H9 (cell line): ENCODE measurements around the gene TCF21. TPM values are rescaled to one million over a fixed set of nuclear protein-coding genes. Genes with fewer than 3 reads are reported as not detected.

Experiments used
- DNase-seq: peaks from one replicate; pipeline ENCODE4 v3.0.0-alpha.2; 2017
- H2AFZ ChIP-seq: one replicate; pipeline ENCODE4 v1.6.1; 2013; ENCODE audit warnings: mild to moderate bottlenecking, low read length, control low read depth, moderate library complexity
- H2AK5ac ChIP-seq: 2 replicates; pipeline ENCODE4 v1.6.1; 2013; ENCODE audit warnings: low read length, control low read depth, mixed read lengths; ENCODE audit not compliant: insufficient read length
- H2BK120ac ChIP-seq: one replicate; pipeline ENCODE4 v1.6.1; 2013; ENCODE audit warnings: low read depth, mild to moderate bottlenecking, low read length, control low read depth, inconsistent platforms; ENCODE audit not compliant: poor library complexity, severe bottlenecking
- H2BK12ac ChIP-seq: 2 replicates; pipeline ENCODE4 v1.6.1; 2013; ENCODE audit warnings: low read length, control low read depth, mixed read lengths, low read depth; ENCODE audit not compliant: insufficient read length
- H2BK15ac ChIP-seq: 2 replicates; pipeline ENCODE4 v1.6.1; 2013; ENCODE audit warnings: low read depth, low read length, control low read depth
- H2BK20ac ChIP-seq: one replicate; pipeline ENCODE4 v1.6.1; 2013; ENCODE audit warnings: low read depth, mild to moderate bottlenecking, low read length, control low read depth, inconsistent platforms; ENCODE audit not compliant: poor library complexity, severe bottlenecking
- H2BK5ac ChIP-seq: 2 replicates; pipeline ENCODE4 v1.6.1; 2013; ENCODE audit warnings: low read length, control low read depth, mixed read lengths; ENCODE audit not compliant: insufficient read length
- H3K14ac ChIP-seq: 2 replicates; pipeline ENCODE4 v1.6.1; 2013; ENCODE audit warnings: low read length, control low read depth; ENCODE audit not compliant: insufficient read depth
- H3K18ac ChIP-seq: 2 replicates; pipeline ENCODE4 v1.6.1; 2013; ENCODE audit warnings: low read depth, mild to moderate bottlenecking, mixed read lengths, low read length, control low read depth; ENCODE audit not compliant: insufficient read length
- H3K23ac ChIP-seq: 2 replicates; pipeline ENCODE4 v1.6.1; 2013; ENCODE audit warnings: low read length, control low read depth, mixed read lengths, low read depth; ENCODE audit not compliant: insufficient read length
- H3K23me2 ChIP-seq: 2 replicates; pipeline ENCODE4 v1.6.1; 2013; ENCODE audit warnings: low read depth, mild to moderate bottlenecking, mixed read lengths, low read length, control low read depth; ENCODE audit not compliant: insufficient read length, poor library complexity, severe bottlenecking
- H3K27ac ChIP-seq: 2 replicates; pipeline ENCODE4 v1.5.1; 2013; ENCODE audit warnings: low read length, control low read depth, mixed read lengths, low read depth; ENCODE audit not compliant: insufficient read length
- H3K27me3 ChIP-seq: 2 replicates; pipeline ENCODE4 v1.6.1; 2013; ENCODE audit warnings: low read length, control low read depth, inconsistent platforms; ENCODE audit not compliant: insufficient read depth
- H3K4ac ChIP-seq: 2 replicates; pipeline ENCODE4 v1.6.1; 2013; ENCODE audit warnings: low read depth, mild to moderate bottlenecking, control low read depth, inconsistent platforms, low read length, moderate library complexity
- H3K4me1 ChIP-seq: 2 replicates; pipeline ENCODE4 v1.6.1; 2013; ENCODE audit warnings: low read length, control low read depth, inconsistent platforms; ENCODE audit not compliant: insufficient read depth
- H3K4me2 ChIP-seq: 2 replicates; pipeline ENCODE4 v1.6.1; 2013; ENCODE audit warnings: low read length, control low read depth, mixed read lengths; ENCODE audit not compliant: insufficient read length, insufficient read depth
- H3K56ac ChIP-seq: 2 replicates; pipeline ENCODE4 v1.6.1; 2013; ENCODE audit warnings: low read depth, mild to moderate bottlenecking, mixed read lengths, low read length, control low read depth; ENCODE audit not compliant: insufficient read length
- H3K79me1 ChIP-seq: 2 replicates; pipeline ENCODE4 v1.6.1; 2013; ENCODE audit warnings: low read depth, mild to moderate bottlenecking, moderate library complexity, low read length, control low read depth, inconsistent platforms; ENCODE audit not compliant: insufficient read depth, poor library complexity, severe bottlenecking
- H3K79me2 ChIP-seq: 2 replicates; pipeline ENCODE4 v1.6.1; 2013; ENCODE audit warnings: low read length, control low read depth, inconsistent platforms; ENCODE audit not compliant: insufficient read depth
- H3K9ac ChIP-seq: 2 replicates; pipeline ENCODE4 v1.6.1; 2013; ENCODE audit warnings: low read length, control low read depth, mixed read lengths; ENCODE audit not compliant: insufficient read length; ENCODE audit errors: extremely low read depth
- H3K9me3 ChIP-seq: one replicate; pipeline ENCODE4 v1.6.1; 2013; ENCODE audit warnings: low read depth, low read length, inconsistent platforms; ENCODE audit not compliant: control insufficient read depth
- H3T11ph ChIP-seq: one replicate; pipeline ENCODE4 v1.6.1; 2013; ENCODE audit warnings: mild to moderate bottlenecking, low read length, control low read depth, inconsistent platforms
- H4K20me1 ChIP-seq: one replicate; pipeline ENCODE4 v1.6.1; 2013; ENCODE audit not compliant: control insufficient read depth, insufficient read length, insufficient read depth
- H4K5ac ChIP-seq: 2 replicates; pipeline ENCODE4 v1.6.1; 2013; ENCODE audit warnings: low read depth, mild to moderate bottlenecking, mixed read lengths, low read length, control low read depth; ENCODE audit not compliant: insufficient read length
- H4K8ac ChIP-seq: replicated peaks from 2 replicates; pipeline ENCODE4 v1.6.1; 2013; ENCODE audit warnings: low read length, control low read depth, mixed read lengths, low read depth; ENCODE audit not compliant: insufficient read length
- H4K91ac ChIP-seq: 2 replicates; pipeline ENCODE4 v1.6.1; 2013; ENCODE audit warnings: low read depth, mild to moderate bottlenecking, moderate library complexity, mixed read lengths, low read length, control low read depth; ENCODE audit not compliant: insufficient read length
- H3K27ac Mint-ChIP-seq, 3 experiments: 2 replicates in 2 of 3; 3 replicates in 1 of 3; pipeline ENCODE4 v1.8.0; 2020 to 2021; ENCODE audit warnings: mixed read lengths in 3 of 3, mild to moderate bottlenecking in 1 of 3, moderate library complexity in 1 of 3
- H3K27me3 Mint-ChIP-seq: 2 replicates; pipeline ENCODE4 v1.8.0; 2021; ENCODE audit warnings: low read depth, mild to moderate bottlenecking, moderate library complexity, mixed read lengths
- H3K36me3 Mint-ChIP-seq, 3 experiments: 2 replicates in 2 of 3; 3 replicates in 1 of 3; pipeline ENCODE4 v1.8.0; 2020 to 2021; ENCODE audit warnings: low read depth in 3 of 3, mixed read lengths in 3 of 3; ENCODE audit not compliant: insufficient read depth in 1 of 3
- H3K4me1 Mint-ChIP-seq, 2 experiments: 2 replicates each; pipeline ENCODE4 v1.8.0; 2020; ENCODE audit warnings: mixed read lengths in 2 of 2
- H3K4me3 Mint-ChIP-seq, 2 experiments: 2 replicates in 1 of 2; 3 replicates in 1 of 2; pipeline ENCODE4 v1.8.0; 2020 to 2021; ENCODE audit warnings: mild to moderate bottlenecking in 2 of 2, mixed read lengths in 2 of 2, moderate library complexity in 1 of 2
- H3K9me3 Mint-ChIP-seq, 2 experiments: 2 replicates in 1 of 2; 3 replicates in 1 of 2; pipeline ENCODE4 v1.8.0; 2020; ENCODE audit warnings: mild to moderate bottlenecking in 2 of 2, mixed read lengths in 2 of 2, moderate library complexity in 1 of 2
- CTCF ChIP-seq: fragments of 200-600 bp; sonication (generic); conservative IDR thresholded peaks from 3 replicates; pipeline ENCODE4 v1.8.0; 2021; ENCODE audit warnings: antibody characterized with exemption, mild to moderate bottlenecking
- WGBS: extraction: QIAGEN DNeasy Blood & Tissue Kit; methylation state at CpG from one replicate; pipeline ENCODE4 v1.1.7; 2013; ENCODE audit warnings: missing lambda C conversion rate, low lambda C conversion rate, mixed read lengths; ENCODE audit not compliant: insufficient read length; ENCODE audit errors: extremely low coverage; 5-methylcytosine and 5-hydroxymethylcytosine counted together
- total RNA-seq: library from RNA; stranded (reverse); gene quantifications from 2 replicates; pipeline ENCODE4 v1.2.1, GENCODE V29; 2021

TCF21 gene
- total RNA-seq, 1 experiment from 2014 or later: not detected

GRCh38 chr6:133896344-133896721 is 7.4 kb downstream of the TCF21 start:
- no peak overlapping the region for H3K23ac ChIP-seq
- H3K79me2 ChIP-seq: no peaks in the 10 kb centered on the region
- H3K4me2 ChIP-seq: peak overlapping the region; percentile 88

More at GRCh38 chr6:133896344-133896721, 7.4 kb downstream of the TCF21 start:
- no peak overlapping the region for H2BK20ac ChIP-seq
- Mint-ChIP-seq H3K27me3 (peaks cover 76% of the 10 kb centered on the region), H3K27ac (no peak overlapping the region), H3K4me3 (peak overlapping the region; percentile 61 to 84), H3K36me3 (no peaks in the 10 kb centered on the region; a peak in 1 of 7 replicates), H3K4me1 (peaks cover 19 to 33% of the 10 kb centered on the region in 2 experiments), H3K9me3 (peaks cover 0 to 2% of the 10 kb centered on the region in 2 experiments; a peak in 1 of 5 replicates)
- no peak overlapping the region for H3K18ac ChIP-seq
- no peak for TF ChIP-seq CTCF
- H3K56ac ChIP-seq: no peak overlapping the region
- no peaks in the 10 kb centered on the region for H3K79me1 ChIP-seq
- DNase-seq: no peak
- no peak overlapping the region for H2BK12ac ChIP-seq
- peaks cover 13% of the 10 kb centered on the region for H3K23me2 ChIP-seq
- H4K5ac ChIP-seq: no peak overlapping the region
- no peak overlapping the region for H4K8ac ChIP-seq
- H4K91ac ChIP-seq: no peak overlapping the region
- no peak overlapping the region for H2BK15ac ChIP-seq
- H4K20me1 ChIP-seq: no peaks in the 10 kb centered on the region
- no peak overlapping the region for H2AK5ac ChIP-seq
- peaks cover 2% of the 10 kb centered on the region; the same call in 1 of the 2 replicates for H3K4me1 ChIP-seq
- H3K9ac ChIP-seq: no peak overlapping the region
- H3K27ac ChIP-seq: no peak overlapping the region
- no peak overlapping the region for H3T11ph ChIP-seq
- WGBS: no CpG with 5 or more reads among the region's 5 CpGs
- H3K9me3 ChIP-seq: no peaks in the 10 kb centered on the region
- no peak overlapping the region for H3K4ac ChIP-seq
- peaks cover 51% of the 10 kb centered on the region for H3K27me3 ChIP-seq
- H2BK120ac ChIP-seq: no peak overlapping the region
- no peak overlapping the region for H2BK5ac ChIP-seq
- no peak overlapping the region for H2AFZ ChIP-seq
- H3K14ac ChIP-seq: no peak overlapping the region
